IMR-90 (cell line): Measurements from ENCODE around the gene ZCCHC14. TPM values are rescaled to one million over a fixed set of nuclear protein-coding genes. Genes with fewer than 3 reads are reported as not detected.

Experiments
- ATAC-seq: fragments of 200-7000 bp; cut with Tn5 transposase; 2 replicates; pipeline ENCODE4 v1.9.1; 2020; ENCODE audit warnings: low read depth, mild to moderate bottlenecking, moderate library complexity
- BruUV-seq: library from RNA; stranded (reverse); fragments of 400-500 nt; replicated peaks from 2 replicates; lab custom pipeline; 2021; lab: Mats Ljungman, UMichigan
- CTCF ChIA-PET: fragments of 300-600 bp; formaldehyde crosslinking; extraction: SDS; loops from one replicate; lab custom pipeline; 2021; ENCODE audit warnings: antibody characterized with exemption; lab: Yijun Ruan, JAX
- POLR2A ChIA-PET: fragments of 300-600 bp; sonication (Branson Sonifier 250); formaldehyde crosslinking; loops from one replicate; lab custom pipeline; 2022; ENCODE audit warnings: antibody characterized with exemption; ENCODE audit not compliant: unreplicated experiment; lab: Charles Lee
- DNase-seq: peaks from one replicate; pipeline ENCODE4 v3.0.0; 2013
- H2AFZ ChIP-seq: replicated peaks from 2 replicates; pipeline ENCODE3; 2013; ENCODE audit warnings: low read length, mild to moderate bottlenecking; ENCODE audit not compliant: poor library complexity
- H2AK5ac ChIP-seq: 2 replicates; pipeline ENCODE4 v1.6.1; 2013; ENCODE audit warnings: low read depth, low read length, inconsistent platforms
- H2AK9ac ChIP-seq: replicated peaks from 2 replicates; pipeline ENCODE3; 2013; ENCODE audit warnings: mild to moderate bottlenecking, low read depth, low read length, moderate library complexity; ENCODE audit not compliant: poor library complexity
- H2BK120ac ChIP-seq: 2 replicates; pipeline ENCODE4 v1.6.1; 2013; ENCODE audit warnings: low read depth, low read length, inconsistent platforms
- H2BK15ac ChIP-seq: 3 replicates; pipeline ENCODE4 v1.6.1; 2013; ENCODE audit warnings: low read depth, low read length, inconsistent platforms
- H2BK20ac ChIP-seq: 2 replicates; pipeline ENCODE4 v1.6.1; 2013; ENCODE audit warnings: low read depth, mild to moderate bottlenecking, inconsistent platforms, low read length, moderate library complexity
- H2BK5ac ChIP-seq: 2 replicates; pipeline ENCODE4 v1.6.1; 2013; ENCODE audit warnings: mild to moderate bottlenecking, low read depth, low read length, inconsistent platforms; ENCODE audit not compliant: poor library complexity, severe bottlenecking
- H3K14ac ChIP-seq: replicated peaks from 2 replicates; pipeline ENCODE4 v1.6.1; 2013; ENCODE audit warnings: low read depth, low read length, inconsistent platforms
- H3K18ac ChIP-seq: 2 replicates; pipeline ENCODE4 v1.6.1; 2013; ENCODE audit warnings: low read depth, low read length, control low read depth
- H3K23ac ChIP-seq: 2 replicates; pipeline ENCODE4 v1.6.1; 2013; ENCODE audit warnings: low read depth, low read length, inconsistent platforms
- H3K27ac ChIP-seq: 2 replicates; pipeline ENCODE4 v1.5.1; 2013; ENCODE audit warnings: mild to moderate bottlenecking, control low read depth, low read length; ENCODE audit not compliant: insufficient read depth
- H3K27me3 ChIP-seq: 2 replicates; pipeline ENCODE4 v1.6.1; 2013; ENCODE audit warnings: low read length; ENCODE audit not compliant: control insufficient read depth, insufficient read depth
- H3K36me3 ChIP-seq: 2 replicates; pipeline ENCODE4 v1.6.1; 2013; ENCODE audit warnings: low read length, mixed read lengths; ENCODE audit not compliant: control insufficient read depth, insufficient read depth
- H3K4ac ChIP-seq: 2 replicates; pipeline ENCODE4 v1.6.1; 2013; ENCODE audit warnings: low read depth, low read length, inconsistent platforms
- H3K4me1 ChIP-seq: 2 replicates; pipeline ENCODE4 v1.6.1; 2013; ENCODE audit warnings: low read length, mixed read lengths; ENCODE audit not compliant: control insufficient read depth, insufficient read depth
- H3K4me2 ChIP-seq: 2 replicates; pipeline ENCODE4 v1.6.1; 2013; ENCODE audit warnings: low read depth, mild to moderate bottlenecking, control low read depth, low read length, moderate library complexity
- H3K4me3 ChIP-seq: 2 replicates; pipeline ENCODE4 v1.5.1; 2013; ENCODE audit warnings: low read depth, mild to moderate bottlenecking, control low read depth, low read length, moderate library complexity; ENCODE audit not compliant: insufficient read depth
- H3K56ac ChIP-seq: 2 replicates; pipeline ENCODE4 v1.6.1; 2013; ENCODE audit warnings: low read length, inconsistent platforms; ENCODE audit not compliant: insufficient read depth; ENCODE audit errors: extremely low read depth
- H3K79me1 ChIP-seq, 2 experiments: 2 replicates each; pipeline ENCODE4 v1.6.1; 2013; ENCODE audit warnings: low read length in 2 of 2, inconsistent platforms in 1 of 2, low read depth in 1 of 2
- H3K9ac ChIP-seq: 2 replicates; pipeline ENCODE4 v1.6.1; 2013; ENCODE audit warnings: low read depth, low read length, control low read depth
- H3K9me1 ChIP-seq: 2 replicates; pipeline ENCODE4 v1.6.1; 2013; ENCODE audit warnings: low read length, inconsistent platforms; ENCODE audit not compliant: insufficient read depth
- H3K9me3 ChIP-seq: 2 replicates; pipeline ENCODE4 v1.6.1; 2013; ENCODE audit warnings: low read length; ENCODE audit not compliant: control insufficient read depth, insufficient read depth
- H4K20me1 ChIP-seq: 2 replicates; pipeline ENCODE4 v1.6.1; 2013; ENCODE audit warnings: low read length, inconsistent platforms; ENCODE audit not compliant: insufficient read depth
- H4K5ac ChIP-seq: 2 replicates; pipeline ENCODE4 v1.6.1; 2013; ENCODE audit warnings: mild to moderate bottlenecking, low read depth, low read length, control low read depth
- H4K8ac ChIP-seq, 2 experiments: 2 replicates each; pipeline ENCODE4 v1.6.1; 2013; ENCODE audit warnings: low read depth in 2 of 2, low read length in 2 of 2, control low read depth in 1 of 2, inconsistent platforms in 1 of 2
- H4K91ac ChIP-seq: 2 replicates; pipeline ENCODE4 v1.6.1; 2013; ENCODE audit warnings: low read depth, low read length, inconsistent platforms; ENCODE audit not compliant: insufficient read depth
- BHLHE40 ChIP-seq: fragments of 150-350 bp; IDR thresholded peaks from 2 replicates; pipeline ENCODE4 v1.6.1; 2016; ENCODE audit warnings: mild to moderate bottlenecking, low read depth, low read length
- CEBPB ChIP-seq: IDR thresholded peaks from 2 replicates; pipeline ENCODE4 v1.6.1; 2012; ENCODE audit warnings: low read depth, low read length, improper control_type of control experiment
- CHD1 ChIP-seq: IDR thresholded peaks from 2 replicates; pipeline ENCODE4 v1.6.1; 2012; ENCODE audit warnings: low read depth, low read length, improper control_type of control experiment
- FOS ChIP-seq: fragments of 150-350 bp; IDR thresholded peaks from 2 replicates; pipeline ENCODE4 v1.6.1; 2016; ENCODE audit warnings: low read depth, low read length
- MAFK ChIP-seq: IDR thresholded peaks from 2 replicates; pipeline ENCODE4 v1.6.1; 2012; ENCODE audit warnings: low read depth, low read length, improper control_type of control experiment
- MAZ ChIP-seq: IDR thresholded peaks from 2 replicates; pipeline ENCODE4 v1.6.1; 2012; ENCODE audit warnings: low read depth, mild to moderate bottlenecking, low read length, improper control_type of control experiment, moderate library complexity, borderline replicate concordance
- MXI1 ChIP-seq: IDR thresholded peaks from 2 replicates; pipeline ENCODE4 v1.6.1; 2012; ENCODE audit warnings: low read depth, mild to moderate bottlenecking, low read length, moderate library complexity, borderline replicate concordance
- NFE2L2 ChIP-seq: fragments of 150-350 bp; IDR thresholded peaks from 2 replicates; pipeline ENCODE4 v1.6.1; 2016; ENCODE audit warnings: low read depth, mild to moderate bottlenecking, low read length
- POLR2A ChIP-seq: IDR thresholded peaks from 2 replicates; pipeline ENCODE4 v1.6.1; 2012; ENCODE audit warnings: mild to moderate bottlenecking, low read depth, low read length
- RAD21 ChIP-seq: IDR thresholded peaks from 2 replicates; pipeline ENCODE4 v1.6.1; 2012; ENCODE audit warnings: low read length, improper control_type of control experiment
- RCOR1 ChIP-seq: IDR thresholded peaks from 2 replicates; pipeline ENCODE4 v1.6.1; 2012; ENCODE audit warnings: mild to moderate bottlenecking, low read length, improper control_type of control experiment; ENCODE audit not compliant: insufficient replicate concordance
- RFX5 ChIP-seq: IDR thresholded peaks from 2 replicates; pipeline ENCODE4 v1.8.0; 2012; ENCODE audit warnings: low read depth, mild to moderate bottlenecking, low read length, moderate library complexity
- SMC3 ChIP-seq: fragments of 150-350 bp; IDR thresholded peaks from 2 replicates; pipeline ENCODE4 v1.6.1; 2016; ENCODE audit warnings: low read depth, mild to moderate bottlenecking, antibody characterized with exemption, low read length, moderate library complexity
- WGBS, 2 experiments: methylation state at CpG; one replicate each; pipeline versions ENCODE4 v1.1.5 to v1.1.7; 2013; ENCODE audit warnings: missing lambda C conversion rate in 2 of 2; ENCODE audit not compliant: insufficient read length in 1 of 2; ENCODE audit errors: extremely low coverage in 2 of 2; 5-methylcytosine and 5-hydroxymethylcytosine counted together
- dilution Hi-C: fragments of 300-500 bp; cut with HindIII; formaldehyde crosslinking; loops from one replicate; pipeline ENCODE4 v1.14.3; 2018; ENCODE audit warnings: low sequenced_read_pairs; ENCODE audit not compliant: unreplicated experiment
- in situ Hi-C: fragments of 300-500 bp; cut with MboI; formaldehyde crosslinking; loops from 3 replicates; pipeline ENCODE4 v1.14.3; 2019; ENCODE audit warnings: low sequenced_read_pairs, inconsistent platforms, mixed read lengths
- intact Hi-C: fragments of 100-400 bp; cut with micrococcal nuclease; formaldehyde crosslinking; loops from 2 replicates; pipeline ENCODE4 v1.10.0; 2022
- polyA plus RNA-seq, 3 experiments: library from polyadenylated mRNA; depleted of rRNA; stranded (reverse); fragments of >200 nt; gene quantifications; 2 replicates each; pipeline ENCODE4 v1.2.3, GENCODE V29; 2012; ENCODE audit warnings: low replicate concordance in 1 of 3
- total RNA-seq: library from RNA; depleted of rRNA; stranded (reverse); fragments of >200 nt; gene quantifications from 2 replicates; pipeline ENCODE4 v1.2.3, GENCODE V29; 2012
- TF ChIP-seq, protein P1 (sequence below): fragments of 150-350 bp; IDR thresholded peaks from 2 replicates; pipeline ENCODE4 v1.6.1; 2016; ENCODE audit warnings: low read depth, mild to moderate bottlenecking, low read length, moderate library complexity, borderline replicate concordance
- TF ChIP-seq, protein P2 (sequence below): fragments of 150-350 bp; IDR thresholded peaks from 2 replicates; pipeline ENCODE4 v1.6.1; 2017; ENCODE audit warnings: mild to moderate bottlenecking, antibody characterized with exemption, low read length, low read depth
- TF ChIP-seq, protein P3 (sequence below): conservative IDR thresholded peaks from 2 replicates; pipeline ENCODE4 v1.5.1; 2012; ENCODE audit warnings: mild to moderate bottlenecking, low read depth, low read length, improper control_type of control experiment

ZCCHC14 gene
- total and polyA plus RNA-seq, 2 of the 4 experiments (the other 2 are of a cell fraction): 2.5 to 5.3 TPM

DNA sequence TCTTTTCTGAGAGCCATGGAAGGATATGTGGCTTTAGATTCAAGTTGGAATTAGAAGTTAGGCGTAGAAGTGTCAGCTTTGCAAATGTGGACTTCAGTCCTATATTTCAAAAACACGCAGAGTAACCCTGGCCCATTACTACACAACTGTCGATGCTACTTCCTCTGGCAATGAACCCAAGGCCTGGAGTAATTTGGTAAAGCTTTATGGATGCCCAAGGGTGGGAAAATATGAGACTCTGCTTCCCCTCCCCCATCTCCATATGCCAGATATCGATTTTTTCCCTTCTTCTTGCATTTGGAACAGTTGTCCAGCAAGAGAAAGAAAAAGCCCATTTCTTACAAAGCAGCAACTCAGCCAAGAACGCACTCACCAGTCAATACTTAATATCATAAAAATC, 103.6 kb downstream of the ZCCHC14 start:
- peak overlapping the region; percentile 16 to 41; a peak in 3 of 4 replicates for H4K8ac ChIP-seq
- ChIA-PET CTCF (no interaction called here), POLR2A (no interaction called here)
- DNase-seq: no peak
- H3K4me2 ChIP-seq: no peak overlapping the region
- H2BK120ac ChIP-seq: peak overlapping the region; percentile 30; the same call in 1 of the 2 replicates
- H3K27me3 ChIP-seq: no peaks in the 10 kb centered on the region
- H2BK15ac ChIP-seq: peak overlapping the region; percentile 71; the same call in 1 of the 3 replicates
- 0 out of 2 replicates have a peak overlapping the region, but pooled peaks have one; percentile 58 for H3K4ac ChIP-seq
- H2AFZ ChIP-seq: no peak overlapping the region
- in situ Hi-C loops: no loop called here
- no peak overlapping the region for H3K27ac ChIP-seq
- H3K79me1 ChIP-seq: peaks cover 0 to 27% of the 10 kb centered on the region in 2 experiments; a peak in 3 of 4 replicates
- dilution Hi-C loops: no loop called here
- H3K36me3 ChIP-seq: no peaks in the 10 kb centered on the region
- H3K23ac ChIP-seq: no peak overlapping the region
- H2BK20ac ChIP-seq: peak overlapping the region; percentile 27; the same call in 1 of the 2 replicates
- no peak for TF ChIP-seq NFE2L2
- no peak for TF ChIP-seq SMC3
- no peak for TF ChIP-seq MAFK
- no peak for TF ChIP-seq RCOR1
- TF ChIP-seq RAD21: no peak
- no peak for TF ChIP-seq MXI1
- no peak for TF ChIP-seq FOS
- no peak for TF ChIP-seq POLR2A
- TF ChIP-seq, protein P1, sequence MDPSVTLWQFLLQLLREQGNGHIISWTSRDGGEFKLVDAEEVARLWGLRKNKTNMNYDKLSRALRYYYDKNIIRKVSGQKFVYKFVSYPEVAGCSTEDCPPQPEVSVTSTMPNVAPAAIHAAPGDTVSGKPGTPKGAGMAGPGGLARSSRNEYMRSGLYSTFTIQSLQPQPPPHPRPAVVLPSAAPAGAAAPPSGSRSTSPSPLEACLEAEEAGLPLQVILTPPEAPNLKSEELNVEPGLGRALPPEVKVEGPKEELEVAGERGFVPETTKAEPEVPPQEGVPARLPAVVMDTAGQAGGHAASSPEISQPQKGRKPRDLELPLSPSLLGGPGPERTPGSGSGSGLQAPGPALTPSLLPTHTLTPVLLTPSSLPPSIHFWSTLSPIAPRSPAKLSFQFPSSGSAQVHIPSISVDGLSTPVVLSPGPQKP: no peak
- TF ChIP-seq CEBPB: no peak
- TF ChIP-seq CHD1: no peak
- no peak for TF ChIP-seq RFX5
- no peak for TF ChIP-seq BHLHE40
- no peak for TF ChIP-seq MAZ
- TF ChIP-seq, protein P2, sequence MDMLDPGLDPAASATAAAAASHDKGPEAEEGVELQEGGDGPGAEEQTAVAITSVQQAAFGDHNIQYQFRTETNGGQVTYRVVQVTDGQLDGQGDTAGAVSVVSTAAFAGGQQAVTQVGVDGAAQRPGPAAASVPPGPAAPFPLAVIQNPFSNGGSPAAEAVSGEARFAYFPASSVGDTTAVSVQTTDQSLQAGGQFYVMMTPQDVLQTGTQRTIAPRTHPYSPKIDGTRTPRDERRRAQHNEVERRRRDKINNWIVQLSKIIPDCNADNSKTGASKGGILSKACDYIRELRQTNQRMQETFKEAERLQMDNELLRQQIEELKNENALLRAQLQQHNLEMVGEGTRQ: no peak
- TF ChIP-seq, protein P3, sequence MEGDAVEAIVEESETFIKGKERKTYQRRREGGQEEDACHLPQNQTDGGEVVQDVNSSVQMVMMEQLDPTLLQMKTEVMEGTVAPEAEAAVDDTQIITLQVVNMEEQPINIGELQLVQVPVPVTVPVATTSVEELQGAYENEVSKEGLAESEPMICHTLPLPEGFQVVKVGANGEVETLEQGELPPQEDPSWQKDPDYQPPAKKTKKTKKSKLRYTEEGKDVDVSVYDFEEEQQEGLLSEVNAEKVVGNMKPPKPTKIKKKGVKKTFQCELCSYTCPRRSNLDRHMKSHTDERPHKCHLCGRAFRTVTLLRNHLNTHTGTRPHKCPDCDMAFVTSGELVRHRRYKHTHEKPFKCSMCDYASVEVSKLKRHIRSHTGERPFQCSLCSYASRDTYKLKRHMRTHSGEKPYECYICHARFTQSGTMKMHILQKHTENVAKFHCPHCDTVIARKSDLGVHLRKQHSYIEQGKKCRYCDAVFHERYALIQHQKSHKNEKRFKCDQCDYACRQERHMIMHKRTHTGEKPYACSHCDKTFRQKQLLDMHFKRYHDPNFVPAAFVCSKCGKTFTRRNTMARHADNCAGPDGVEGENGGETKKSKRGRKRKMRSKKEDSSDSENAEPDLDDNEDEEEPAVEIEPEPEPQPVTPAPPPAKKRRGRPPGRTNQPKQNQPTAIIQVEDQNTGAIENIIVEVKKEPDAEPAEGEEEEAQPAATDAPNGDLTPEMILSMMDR: no peak
- intact Hi-C loops: no loop called here
- peak overlapping the region; percentile 9; the same call in 1 of the 2 replicates for H4K5ac ChIP-seq
- H2AK5ac ChIP-seq: peak overlapping the region; percentile 40; the same call in 1 of the 2 replicates
- no peak overlapping the region for H3K4me3 ChIP-seq
- WGBS, 2 experiments: no CpG with 5 or more reads among the region's 5 CpGs
- BruUV-seq: no TSS peak
- peaks cover 16% of the 10 kb centered on the region; the same call in 1 of the 2 replicates for H4K20me1 ChIP-seq
- H3K9me1 ChIP-seq: peaks cover 7% of the 10 kb centered on the region; the same call in 1 of the 2 replicates
- H3K4me1 ChIP-seq: peaks cover 7% of the 10 kb centered on the region
- no peaks in the 10 kb centered on the region for H3K9me3 ChIP-seq
- H3K18ac ChIP-seq: no peak overlapping the region
- H2BK5ac ChIP-seq: peak overlapping the region; percentile 16
- no peak overlapping the region for H2AK9ac ChIP-seq
- peak overlapping the region; percentile 56; the same call in 1 of the 2 replicates for H4K91ac ChIP-seq
- no peak overlapping the region for H3K56ac ChIP-seq
- H3K9ac ChIP-seq: no peak overlapping the region
- H3K14ac ChIP-seq: no peak overlapping the region
- ATAC-seq: no peak
